HG02840 (cell line): ENCODE measurements around the gene PPIP5K1.
A peak's percentile ranks its signal among the peaks of the same experiment; 100 is the strongest.

Experiments used
- ATAC-seq: cut with Tn5 transposase; IDR thresholded peaks from one replicate; pipeline ENCODE4 v1.9.1; 2021; ENCODE audit warnings: mild to moderate bottlenecking, moderate library complexity, moderate number of reproducible peaks; ENCODE audit not compliant: unreplicated experiment, low FRiP score

PPIP5K1 gene

GRCh38 chr15:43519196-43519595 is 70.8 kb downstream of the PPIP5K1 start:
- no peak for ATAC-seq

GRCh38 chr15:43518197-43518761 is 71.7 kb downstream of the PPIP5K1 start:
- no peak for ATAC-seq

GRCh38 chr15:43517354-43518196 is 72.4 kb downstream of the PPIP5K1 start, which contains the start of gene MAP1A:
TSS of gene MAP1A (plus strand) at chr15:43517608. CDS start at chr15:43521474, 3,866 bp downstream.
- no peak for ATAC-seq

- no peak for ATAC-seq
Measured at GRCh38 chr15:43516801-43517353, 73.1 kb downstream of the PPIP5K1 start.

- ATAC-seq = no peak
Measured at GRCh38 chr15:43516185-43516584, 73.8 kb downstream of the PPIP5K1 start.

GRCh38 chr15:43515741-43516140 is 74.3 kb downstream of the PPIP5K1 start:
- ATAC-seq = no peak

GRCh38 chr15:43514241-43515057 is 75.6 kb downstream of the PPIP5K1 start:
- no peak for ATAC-seq

GRCh38 chr15:43513550-43513949 is 76.5 kb downstream of the PPIP5K1 start:
- ATAC-seq = no peak

GRCh38 chr15:43511012-43511885 is 78.8 kb downstream of the PPIP5K1 start:
- ATAC-seq = no peak

GRCh38 chr15:43510200-43511011 is 79.6 kb downstream of the PPIP5K1 start:
- peak; percentile 95 for ATAC-seq

- no peak for ATAC-seq
Measured at GRCh38 chr15:43509660-43510199, 80.3 kb downstream of the PPIP5K1 start.

- ATAC-seq = no peak
Measured at GRCh38 chr15:43508991-43509659, 80.9 kb downstream of the PPIP5K1 start.

- no peak for ATAC-seq
Measured at GRCh38 chr15:43508421-43508820, 81.6 kb downstream of the PPIP5K1 start.

- no peak for ATAC-seq
Measured at GRCh38 chr15:43505738-43506137, 84.3 kb downstream of the PPIP5K1 start.

GRCh38 chr15:43499635-43500034 is 90.4 kb downstream of the PPIP5K1 start:
- no peak for ATAC-seq

GRCh38 chr15:43498990-43499389 is 91.0 kb downstream of the PPIP5K1 start:
- ATAC-seq = no peak

- no peak for ATAC-seq
Measured at GRCh38 chr15:43493703-43494472, 96.1 kb downstream of the PPIP5K1 start.
